ENCODE measurements around the gene F12.
"Not testable (repeated sequence)": the region's sequence is repeated elsewhere in the genome, so short reads cannot be mapped to it uniquely, and the experiment has no call there.

Gene F12

GRCh38 chr5:177432143-177432838 is 22.9 kb upstream of the F12 start:
- DNase-seq = no peak

- no peak for DNase-seq
Measured at GRCh38 chr5:177431317-177432142, 22.2 kb upstream of the F12 start.

- DNase-seq = no peak
Measured at GRCh38 chr5:177430972-177431316, 21.6 kb upstream of the F12 start.

- no peak for DNase-seq
Measured at GRCh38 chr5:177430140-177430951, 21.0 kb upstream of the F12 start.

- no peak for DNase-seq
Measured at GRCh38 chr5:177429248-177430040, 20.1 kb upstream of the F12 start.

GRCh38 chr5:177428574-177429217 is 19.3 kb upstream of the F12 start:
- no peak for DNase-seq

- no peak for DNase-seq
Measured at GRCh38 chr5:177427919-177428573, 18.7 kb upstream of the F12 start.

GRCh38 chr5:177427211-177427822 is 18.0 kb upstream of the F12 start:
- DNase-seq = no peak

- no peak for DNase-seq
Measured at GRCh38 chr5:177426566-177427210, 17.3 kb upstream of the F12 start, which contains the start of gene GRK6. TSS of gene GRK6 (plus strand) at chr5:177426676. CDS start at chr5:177426846, 170 bp downstream.

GRCh38 chr5:177425801-177426565 is 16.6 kb upstream of the F12 start:
- peak; percentile 97 for DNase-seq

- no peak for DNase-seq
Measured at GRCh38 chr5:177425196-177425800, 15.9 kb upstream of the F12 start.

GRCh38 chr5:177423671-177424070 is 14.3 kb upstream of the F12 start:
- DNase-seq = no peak

GRCh38 chr5:177421062-177421798 is 11.9 kb upstream of the F12 start:
- no peak for DNase-seq

- DNase-seq = not testable (repeated sequence)
Measured at GRCh38 chr5:177420472-177420871, 11.1 kb upstream of the F12 start.

GRCh38 chr5:177419046-177419445 is 9.7 kb upstream of the F12 start:
- DNase-seq = no peak

GRCh38 chr5:177417081-177417480 is 7.7 kb upstream of the F12 start:
- DNase-seq = not testable (repeated sequence)

GRCh38 chr5:177414481-177414880 is 5.1 kb upstream of the F12 start:
- DNase-seq = no peak

GRCh38 chr5:177412603-177413233 is 3.4 kb upstream of the F12 start:
- DNase-seq = no peak

Measured in NCI-H526 treated with DMSO at 0.1 percent for 48 hours (cell line).